ENCODE results near the gene TMEM123.

GRCh38 chr11:102391549-102392237, 60.9 kb downstream of the TMEM123 start:
- TF ChIP-seq, protein P1, sequence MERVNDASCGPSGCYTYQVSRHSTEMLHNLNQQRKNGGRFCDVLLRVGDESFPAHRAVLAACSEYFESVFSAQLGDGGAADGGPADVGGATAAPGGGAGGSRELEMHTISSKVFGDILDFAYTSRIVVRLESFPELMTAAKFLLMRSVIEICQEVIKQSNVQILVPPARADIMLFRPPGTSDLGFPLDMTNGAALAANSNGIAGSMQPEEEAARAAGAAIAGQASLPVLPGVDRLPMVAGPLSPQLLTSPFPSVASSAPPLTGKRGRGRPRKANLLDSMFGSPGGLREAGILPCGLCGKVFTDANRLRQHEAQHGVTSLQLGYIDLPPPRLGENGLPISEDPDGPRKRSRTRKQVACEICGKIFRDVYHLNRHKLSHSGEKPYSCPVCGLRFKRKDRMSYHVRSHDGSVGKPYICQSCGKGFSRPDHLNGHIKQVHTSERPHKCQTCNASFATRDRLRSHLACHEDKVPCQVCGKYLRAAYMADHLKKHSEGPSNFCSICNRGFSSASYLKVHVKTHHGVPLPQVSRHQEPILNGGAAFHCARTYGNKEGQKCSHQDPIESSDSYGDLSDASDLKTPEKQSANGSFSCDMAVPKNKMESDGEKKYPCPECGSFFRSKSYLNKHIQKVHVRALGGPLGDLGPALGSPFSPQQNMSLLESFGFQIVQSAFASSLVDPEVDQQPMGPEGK (CRISPR knock-in tag; IDR thresholded peaks at IDR 0.05; ENCODE audit: borderline replicate concordance) = no peak
- TF ChIP-seq ZNF565 (CRISPR knock-in tag; conservative IDR thresholded peaks at IDR 0.05; ENCODE audit: low read depth) = no peak
- no peak for TF ChIP-seq TOX (CRISPR knock-in tag; IDR thresholded peaks at IDR 0.05; ENCODE audit: borderline replicate concordance)
- no peak for TF ChIP-seq PPARA (CRISPR knock-in tag; IDR thresholded peaks at IDR 0.05; ENCODE audit: borderline replicate concordance)
- TF ChIP-seq BACH2 (CRISPR knock-in tag; IDR thresholded peaks at IDR 0.05; ENCODE audit: borderline replicate concordance) = no peak
- TF ChIP-seq POU6F1 (CRISPR knock-in tag; IDR thresholded peaks at IDR 0.05; ENCODE audit: borderline replicate concordance, low read depth) = no peak
- no peak for TF ChIP-seq ISL1 (CRISPR knock-in tag; IDR thresholded peaks at IDR 0.05)
- TF ChIP-seq CREB5 (CRISPR knock-in tag; IDR thresholded peaks at IDR 0.05; ENCODE audit: low read depth) = no peak
- no peak for TF ChIP-seq ZFP3 (CRISPR knock-in tag; IDR thresholded peaks at IDR 0.05)
- no peak for TF ChIP-seq ZC3H10 (CRISPR knock-in tag; IDR thresholded peaks at IDR 0.05)
- TF ChIP-seq TCF4 (CRISPR knock-in tag; IDR thresholded peaks at IDR 0.05; ENCODE audit: borderline replicate concordance) = no peak
